ENCODE data around the gene KISS1R. TPM values are rescaled to one million over a fixed set of nuclear protein-coding genes. Genes with fewer than 3 reads are reported as not detected.

KISS1R gene
- total and polyA plus RNA-seq, 12 donors: 0.25 to 0.44 TPM; not detected in 10

- peaks cover 0 to 36% of the 10 kb centered on the region in 2 donors for H3K36me3 ChIP-seq (replicated peaks in 1 of 2)
- intact Hi-C loops (cut with DNase I): no loop called here
Observed at GRCh38 chr19:871446-872265, 45.5 kb upstream of the KISS1R start.

GRCh38 chr19:872266-872951 lies 44.7 kb upstream of the KISS1R start:
- 45 to 63% (median 56%) methylated on average over 18 to 27 of the region's 27 CpGs for WGBS, 4 donors
- TF ChIP-seq, protein P1, sequence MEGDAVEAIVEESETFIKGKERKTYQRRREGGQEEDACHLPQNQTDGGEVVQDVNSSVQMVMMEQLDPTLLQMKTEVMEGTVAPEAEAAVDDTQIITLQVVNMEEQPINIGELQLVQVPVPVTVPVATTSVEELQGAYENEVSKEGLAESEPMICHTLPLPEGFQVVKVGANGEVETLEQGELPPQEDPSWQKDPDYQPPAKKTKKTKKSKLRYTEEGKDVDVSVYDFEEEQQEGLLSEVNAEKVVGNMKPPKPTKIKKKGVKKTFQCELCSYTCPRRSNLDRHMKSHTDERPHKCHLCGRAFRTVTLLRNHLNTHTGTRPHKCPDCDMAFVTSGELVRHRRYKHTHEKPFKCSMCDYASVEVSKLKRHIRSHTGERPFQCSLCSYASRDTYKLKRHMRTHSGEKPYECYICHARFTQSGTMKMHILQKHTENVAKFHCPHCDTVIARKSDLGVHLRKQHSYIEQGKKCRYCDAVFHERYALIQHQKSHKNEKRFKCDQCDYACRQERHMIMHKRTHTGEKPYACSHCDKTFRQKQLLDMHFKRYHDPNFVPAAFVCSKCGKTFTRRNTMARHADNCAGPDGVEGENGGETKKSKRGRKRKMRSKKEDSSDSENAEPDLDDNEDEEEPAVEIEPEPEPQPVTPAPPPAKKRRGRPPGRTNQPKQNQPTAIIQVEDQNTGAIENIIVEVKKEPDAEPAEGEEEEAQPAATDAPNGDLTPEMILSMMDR (IDR thresholded peaks at IDR 0.05): no peak
- TF ChIP-seq POLR2A (IDR thresholded peaks at IDR 0.05): no peak
- Histone ChIP-seq H3K4me3 (no peak overlapping the region), H3K9me3 (replicated peaks in 1 of 3) (no peaks in the 10 kb centered on the region), H3K27ac (peak overlapping the region in 3 of 5 donors; percentile 10 to 71 (median 38)), H3K27me3 (no peaks in the 10 kb centered on the region), H3K4me1 (replicated peaks in 1 of 2) (peaks cover 12 to 18% of the 10 kb centered on the region in 2 donors), H3K36me3 (replicated peaks in 1 of 2) (peaks cover 0 to 40% of the 10 kb centered on the region in 2 donors)
- intact Hi-C loops (cut with DNase I): no loop called here
- DNase-seq: peak in 5 of 7 donors; percentile 74 to 84 (median 75)

More at GRCh38 chr19:871446-872265, 45.5 kb upstream of the KISS1R start:
- no peak overlapping the region for H3K4me3 ChIP-seq
- no peaks in the 10 kb centered on the region for H3K9me3 ChIP-seq (replicated peaks in 1 of 3)
- no peaks in the 10 kb centered on the region for H3K27me3 ChIP-seq
- TF ChIP-seq, protein P1 (IDR thresholded peaks at IDR 0.05): no peak
- no peak for TF ChIP-seq POLR2A (IDR thresholded peaks at IDR 0.05)
- H3K4me1 ChIP-seq (replicated peaks in 1 of 2): peaks cover 12 to 18% of the 10 kb centered on the region in 2 donors
- peak overlapping the region in 3 of 5 donors; percentile 10 to 71 (median 38) for H3K27ac ChIP-seq
- WGBS, 4 donors: 63 to 95% (median 86%) methylated on average over 7 to 22 of the region's 33 CpGs
- peak in 2 of 7 donors; percentile 54 to 64 for DNase-seq

GRCh38 chr19:873084-873483 lies 44.0 kb upstream of the KISS1R start:
- no peaks in the 10 kb centered on the region for H3K27me3 ChIP-seq
- intact Hi-C loops (cut with DNase I): no loop called here
- WGBS, 4 donors: 72 to 100% (median 81%) methylated on average over 4 to 12 of the region's 13 CpGs
- no peak overlapping the region for H3K4me3 ChIP-seq
- DNase-seq: peak in 3 of 7 donors; percentile 50 to 72 (median 54)
- no peak overlapping the region for H3K27ac ChIP-seq
- peaks cover 0 to 36% of the 10 kb centered on the region in 2 donors for H3K36me3 ChIP-seq (replicated peaks in 1 of 2)
- peaks cover 12 to 18% of the 10 kb centered on the region in 2 donors for H3K4me1 ChIP-seq (replicated peaks in 1 of 2)
- TF ChIP-seq, protein P1 (IDR thresholded peaks at IDR 0.05): no peak
- no peaks in the 10 kb centered on the region for H3K9me3 ChIP-seq (replicated peaks in 1 of 3)

DNA sequence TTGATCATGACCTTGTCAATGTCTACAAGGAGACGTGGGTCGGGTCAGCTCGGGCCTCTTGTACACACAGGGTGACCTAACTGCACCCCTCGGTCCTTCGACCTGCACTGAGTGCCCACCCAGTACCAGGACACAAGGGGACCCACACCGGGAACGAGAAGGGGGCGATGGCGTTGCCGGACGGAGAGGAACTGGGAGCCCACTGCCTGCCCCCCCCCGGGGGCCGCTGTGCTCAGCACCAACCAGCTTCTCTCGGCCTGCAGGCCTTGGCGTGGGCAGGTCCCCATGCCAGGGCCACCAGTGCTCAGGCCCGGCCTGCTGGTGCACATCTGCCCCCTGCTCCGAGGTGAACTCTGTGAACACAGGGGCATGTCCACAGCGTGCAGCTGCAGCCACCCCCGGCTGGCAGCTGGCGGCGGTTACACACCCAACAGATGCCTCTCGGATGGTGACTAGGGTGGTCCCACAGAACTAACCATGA lies 43.5 kb upstream of the KISS1R start:
- no peak overlapping the region for H3K27ac ChIP-seq
- no peak overlapping the region for H3K4me3 ChIP-seq
- peaks cover 12 to 18% of the 10 kb centered on the region in 2 donors for H3K4me1 ChIP-seq (replicated peaks in 1 of 2)
- H3K36me3 ChIP-seq (replicated peaks in 1 of 2): peaks cover 0 to 30% of the 10 kb centered on the region in 2 donors
- no peak for DNase-seq
- H3K9me3 ChIP-seq (replicated peaks in 1 of 3): no peaks in the 10 kb centered on the region
- TF ChIP-seq, protein P1 (IDR thresholded peaks at IDR 0.05): no peak
- TF ChIP-seq POLR2A (IDR thresholded peaks at IDR 0.05): no peak
- WGBS, 4 donors: 92 to 98% (median 94%) methylated on average over 7 to 22 of the region's 22 CpGs
- H3K27me3 ChIP-seq: no peaks in the 10 kb centered on the region
- intact Hi-C loops (cut with DNase I): no loop called here

All from adrenal gland (tissue), 12 donors.